Astrocyte (in vitro differentiated cells and primary cell): ENCODE measurements around the gene PCNA. TPM values are rescaled to one million over a fixed set of nuclear protein-coding genes. Genes with fewer than 3 reads are reported as not detected.
"Not testable (repeated sequence)": the region's sequence is repeated elsewhere in the genome, so short reads cannot be mapped to it uniquely, and the experiment has no call there.

Source experiments
- DNase-seq: peaks from one replicate; pipeline ENCODE4 v3.0.0-alpha.2; 2010; ENCODE audit warnings: low read depth
- FAIRE-seq: peaks from 2 replicates; lab custom pipeline; 2011; peaks lifted over from hg19 to GRCh38; lab: Jason Lieb, UNC
- H2AFZ ChIP-seq: 2 replicates; pipeline ENCODE4 v1.6.0; 2012; ENCODE audit warnings: low read depth, low read length, inconsistent platforms
- H3K27ac ChIP-seq: 2 replicates; pipeline ENCODE4 v1.5.1; 2011; ENCODE audit warnings: low read depth, low read length, inconsistent platforms
- H3K27me3 ChIP-seq: 2 replicates; pipeline ENCODE4 v1.6.0; 2011; ENCODE audit warnings: low read length, inconsistent platforms; ENCODE audit not compliant: insufficient read depth
- H3K36me3 ChIP-seq: 2 replicates; pipeline ENCODE4 v1.5.1; 2011; ENCODE audit warnings: low read length, inconsistent platforms; ENCODE audit not compliant: insufficient read depth
- H3K4me1 ChIP-seq: 2 replicates; pipeline ENCODE4 v1.5.1; 2011; ENCODE audit warnings: low read length, inconsistent platforms; ENCODE audit not compliant: insufficient read depth
- H3K4me2 ChIP-seq: 2 replicates; pipeline ENCODE4 v1.6.0; 2012; ENCODE audit warnings: low read length, inconsistent platforms
- H3K4me3 ChIP-seq: 2 replicates; pipeline ENCODE4 v1.5.1; 2011; ENCODE audit warnings: low read depth, mild to moderate bottlenecking, low read length, inconsistent platforms; ENCODE audit not compliant: insufficient read depth
- H3K79me2 ChIP-seq: 2 replicates; pipeline ENCODE4 v1.6.0; 2012; ENCODE audit warnings: mild to moderate bottlenecking, low read length, inconsistent platforms; ENCODE audit not compliant: insufficient read depth
- H3K9ac ChIP-seq: 2 replicates; pipeline ENCODE4 v1.6.0; 2012; ENCODE audit warnings: mild to moderate bottlenecking, low read length, inconsistent platforms
- H3K9me3 ChIP-seq: 2 replicates; pipeline ENCODE4 v1.5.1; 2012; ENCODE audit warnings: low read depth, mild to moderate bottlenecking, low read length, inconsistent platforms; ENCODE audit not compliant: insufficient read depth
- H4K20me1 ChIP-seq: 2 replicates; pipeline ENCODE4 v1.6.0; 2012; ENCODE audit warnings: low read length, inconsistent platforms; ENCODE audit not compliant: insufficient read depth
- H3K27ac Mint-ChIP-seq: one replicate; pipeline ENCODE4 v1.8.0; 2021; ENCODE audit warnings: mild to moderate bottlenecking, mixed read lengths; ENCODE audit not compliant: unreplicated experiment
- H3K27me3 Mint-ChIP-seq: one replicate; pipeline ENCODE4 v1.8.0; 2021; ENCODE audit warnings: low read depth, mixed read lengths; ENCODE audit not compliant: unreplicated experiment
- H3K36me3 Mint-ChIP-seq: one replicate; pipeline ENCODE4 v1.8.0; 2021; ENCODE audit warnings: low read depth, mixed read lengths; ENCODE audit not compliant: unreplicated experiment
- H3K4me1 Mint-ChIP-seq: one replicate; pipeline ENCODE4 v1.8.0; 2021; ENCODE audit warnings: low read depth, mixed read lengths; ENCODE audit not compliant: unreplicated experiment
- H3K4me3 Mint-ChIP-seq: one replicate; pipeline ENCODE4 v1.8.0; 2021; ENCODE audit warnings: mild to moderate bottlenecking, moderate library complexity, mixed read lengths; ENCODE audit not compliant: unreplicated experiment
- H3K9me3 Mint-ChIP-seq: one replicate; pipeline ENCODE4 v1.8.0; 2021; ENCODE audit warnings: mild to moderate bottlenecking, mixed read lengths; ENCODE audit not compliant: unreplicated experiment
- EZH2 ChIP-seq: IDR thresholded peaks from 2 replicates; pipeline ENCODE4 v1.6.1; 2012; ENCODE audit warnings: mild to moderate bottlenecking, low read length, inconsistent platforms; ENCODE audit not compliant: insufficient read depth
- total RNA-seq: library from RNA; stranded (reverse); gene quantifications from 2 replicates; pipeline ENCODE4 v1.2.1, GENCODE V29; 2021
- TF ChIP-seq, protein P1 (sequence below): IDR thresholded peaks from 2 replicates; pipeline ENCODE4 v1.5.1; 2011; ENCODE audit warnings: low read depth, mild to moderate bottlenecking, inconsistent platforms, low read length, moderate library complexity; ENCODE audit not compliant: insufficient read depth

The PCNA gene
- total RNA-seq, 1 donor from 2014 or later = 77.6 TPM

DNA sequence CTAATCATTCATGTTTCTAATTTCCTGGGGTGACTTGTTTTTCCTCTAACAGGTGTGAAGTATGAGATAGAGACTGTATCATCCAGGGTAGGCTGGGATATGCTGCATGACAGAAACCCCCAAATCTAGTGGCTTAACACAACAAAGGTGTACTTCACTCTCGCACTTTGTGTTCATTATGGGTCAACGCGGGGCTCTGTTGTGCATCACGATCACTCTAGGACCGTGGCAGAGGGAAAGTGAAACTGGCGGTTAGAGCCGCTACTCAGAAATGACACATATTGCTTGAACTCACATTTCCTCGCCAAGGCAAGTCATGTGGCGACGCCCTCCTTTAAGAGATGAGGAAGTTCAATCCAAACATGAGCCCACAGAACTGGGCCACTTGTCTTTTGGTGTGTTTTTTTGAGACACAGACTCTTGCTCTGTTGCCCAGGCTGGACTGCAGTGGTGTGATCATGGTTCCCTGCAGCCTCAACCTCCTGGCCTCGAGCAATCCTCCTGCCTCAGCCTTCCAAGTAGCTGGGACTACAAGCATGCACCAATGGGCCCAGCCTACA, 41.3 kb downstream of the PCNA start:
- H3K36me3 ChIP-seq = no peaks in the 10 kb centered on the region
- H3K4me3 Mint-ChIP-seq = no peak overlapping the region
- H3K36me3 Mint-ChIP-seq = no peaks in the 10 kb centered on the region
- H3K4me2 ChIP-seq = peak overlapping the region; percentile 25
- H3K27me3 ChIP-seq = no peaks in the 10 kb centered on the region
- no peak overlapping the region for H3K27ac Mint-ChIP-seq
- H3K4me3 ChIP-seq = no peak overlapping the region
- H3K9me3 ChIP-seq = no peaks in the 10 kb centered on the region
- H3K4me1 ChIP-seq = peaks cover 1% of the 10 kb centered on the region
- no peaks in the 10 kb centered on the region for H3K27me3 Mint-ChIP-seq
- H3K27ac ChIP-seq = no peak overlapping the region
- H3K79me2 ChIP-seq = no peaks in the 10 kb centered on the region
- no peaks in the 10 kb centered on the region for H3K9me3 Mint-ChIP-seq
- no peak for FAIRE-seq
- no peak for DNase-seq
- no peaks in the 10 kb centered on the region for H4K20me1 ChIP-seq
- peaks cover 4% of the 10 kb centered on the region for H3K4me1 Mint-ChIP-seq
- H3K9ac ChIP-seq = no peak overlapping the region
- TF ChIP-seq, protein P1, sequence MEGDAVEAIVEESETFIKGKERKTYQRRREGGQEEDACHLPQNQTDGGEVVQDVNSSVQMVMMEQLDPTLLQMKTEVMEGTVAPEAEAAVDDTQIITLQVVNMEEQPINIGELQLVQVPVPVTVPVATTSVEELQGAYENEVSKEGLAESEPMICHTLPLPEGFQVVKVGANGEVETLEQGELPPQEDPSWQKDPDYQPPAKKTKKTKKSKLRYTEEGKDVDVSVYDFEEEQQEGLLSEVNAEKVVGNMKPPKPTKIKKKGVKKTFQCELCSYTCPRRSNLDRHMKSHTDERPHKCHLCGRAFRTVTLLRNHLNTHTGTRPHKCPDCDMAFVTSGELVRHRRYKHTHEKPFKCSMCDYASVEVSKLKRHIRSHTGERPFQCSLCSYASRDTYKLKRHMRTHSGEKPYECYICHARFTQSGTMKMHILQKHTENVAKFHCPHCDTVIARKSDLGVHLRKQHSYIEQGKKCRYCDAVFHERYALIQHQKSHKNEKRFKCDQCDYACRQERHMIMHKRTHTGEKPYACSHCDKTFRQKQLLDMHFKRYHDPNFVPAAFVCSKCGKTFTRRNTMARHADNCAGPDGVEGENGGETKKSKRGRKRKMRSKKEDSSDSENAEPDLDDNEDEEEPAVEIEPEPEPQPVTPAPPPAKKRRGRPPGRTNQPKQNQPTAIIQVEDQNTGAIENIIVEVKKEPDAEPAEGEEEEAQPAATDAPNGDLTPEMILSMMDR = no peak
- no peak for TF ChIP-seq EZH2
- no peak overlapping the region for H2AFZ ChIP-seq

DNA sequence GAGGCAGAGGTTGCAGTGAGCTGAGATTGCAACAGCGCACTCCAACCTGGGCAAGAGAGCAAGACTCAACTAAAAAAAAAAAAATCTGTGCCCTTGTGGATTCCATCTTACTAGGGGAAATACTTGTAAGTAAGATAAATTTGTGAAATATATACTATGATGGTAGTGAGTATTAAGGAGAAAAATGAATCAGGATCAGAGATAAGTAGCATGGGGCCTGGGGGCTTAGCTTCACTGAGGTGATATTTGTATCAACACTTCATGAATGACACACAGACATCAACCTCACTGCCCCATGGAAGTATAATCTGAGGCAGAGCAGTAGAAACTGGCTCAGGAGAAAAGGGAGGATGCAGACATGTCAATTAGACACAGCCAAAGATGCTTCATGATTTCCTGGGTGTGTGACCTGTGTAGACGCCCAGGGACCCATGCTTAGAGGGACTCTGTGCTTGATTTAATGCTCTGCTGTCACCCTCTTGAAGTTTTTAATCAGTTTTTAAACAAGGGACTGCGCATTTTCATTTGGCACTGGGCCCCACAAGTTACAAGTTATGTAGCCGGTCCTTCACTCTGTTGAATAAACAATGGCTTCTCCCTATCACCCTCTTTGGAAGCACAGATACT, 41.9 kb downstream of the PCNA start:
- no peaks in the 10 kb centered on the region for H3K27me3 Mint-ChIP-seq
- H3K27ac Mint-ChIP-seq = no peak overlapping the region
- FAIRE-seq = no peak

DNA sequence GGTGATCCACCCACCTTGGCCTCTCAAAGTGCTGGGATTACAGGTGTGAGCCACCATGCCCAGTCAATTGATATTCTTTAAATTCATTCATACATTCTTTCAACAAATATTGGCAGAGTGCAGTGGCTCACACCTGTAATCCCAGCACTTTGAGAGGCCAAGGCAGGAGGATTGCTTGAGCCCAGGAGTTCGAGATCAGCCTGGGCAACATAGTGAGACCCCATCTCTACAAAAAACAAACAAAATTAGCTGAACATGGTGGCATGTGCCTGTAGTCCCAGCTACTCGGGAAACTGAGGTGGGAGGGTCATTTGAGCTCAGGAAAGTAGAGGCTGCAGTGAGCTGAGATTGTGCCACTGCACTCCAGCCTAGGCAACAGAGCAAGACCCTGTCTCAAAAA, 42.8 kb downstream of the PCNA start:
- H3K36me3 ChIP-seq, H2AFZ ChIP-seq, H3K4me3 Mint-ChIP-seq, H3K27me3 ChIP-seq, H3K4me2 ChIP-seq, H3K4me1 Mint-ChIP-seq, FAIRE-seq, H3K27ac Mint-ChIP-seq, H3K9ac ChIP-seq, H3K27me3 Mint-ChIP-seq, H4K20me1 ChIP-seq, H3K4me1 ChIP-seq, DNase-seq, H3K36me3 Mint-ChIP-seq, H3K79me2 ChIP-seq, H3K27ac ChIP-seq, H3K9me3 Mint-ChIP-seq, H3K9me3 ChIP-seq, H3K4me3 ChIP-seq: not testable (repeated sequence)

More for the DNA sequence above, 41.9 kb downstream of the PCNA start:
- no peak overlapping the region for H3K27ac ChIP-seq
- H3K36me3 ChIP-seq = no peaks in the 10 kb centered on the region
- H3K36me3 Mint-ChIP-seq = no peaks in the 10 kb centered on the region
- no peaks in the 10 kb centered on the region for H3K79me2 ChIP-seq
- H3K9me3 Mint-ChIP-seq = no peaks in the 10 kb centered on the region
- no peaks in the 10 kb centered on the region for H4K20me1 ChIP-seq
- DNase-seq = no peak
- H3K4me3 Mint-ChIP-seq = no peak overlapping the region
- H3K4me2 ChIP-seq = peak overlapping the region; percentile 25
- no peak overlapping the region for H3K9ac ChIP-seq
- no peaks in the 10 kb centered on the region for H3K27me3 ChIP-seq
- H3K9me3 ChIP-seq = no peaks in the 10 kb centered on the region
- H3K4me3 ChIP-seq = no peak overlapping the region
- no peak overlapping the region for H2AFZ ChIP-seq
- H3K4me1 ChIP-seq = peaks cover 7% of the 10 kb centered on the region
- no peak for TF ChIP-seq EZH2
- TF ChIP-seq, protein P1 = no peak
- peaks cover 4% of the 10 kb centered on the region for H3K4me1 Mint-ChIP-seq
